Endodermal cell (in vitro differentiated cells): ENCODE results near the gene GCNT2. TPM values are rescaled to one million over a fixed set of nuclear protein-coding genes. Genes with fewer than 3 reads are reported as not detected.

ENCODE experiments used
- DNase-seq: peaks from one replicate; pipeline ENCODE4 v3.0.0-alpha.2; 2017
- H3K27ac ChIP-seq: 2 replicates; pipeline ENCODE4 v1.5.1; 2013; ENCODE audit warnings: mild to moderate bottlenecking, low read depth, low read length, moderate library complexity
- H3K27me3 ChIP-seq: 2 replicates; pipeline ENCODE4 v1.6.1; 2013; ENCODE audit warnings: mild to moderate bottlenecking, low read length, moderate library complexity; ENCODE audit not compliant: insufficient read depth, control insufficient read depth, poor library complexity, severe bottlenecking
- H3K36me3 ChIP-seq: 2 replicates; pipeline ENCODE4 v1.7.0; 2013; ENCODE audit warnings: mild to moderate bottlenecking, low read length, moderate library complexity; ENCODE audit not compliant: control insufficient read depth, insufficient read depth
- H3K4me1 ChIP-seq: one replicate; pipeline ENCODE4 v1.7.0; 2013; ENCODE audit warnings: low read length; ENCODE audit not compliant: control insufficient read depth, insufficient read depth
- H3K4me3 ChIP-seq: 2 replicates; pipeline ENCODE4 v1.5.1; 2013; ENCODE audit warnings: mild to moderate bottlenecking, low read length, moderate library complexity
- H3K9ac ChIP-seq: 2 replicates; pipeline ENCODE4 v1.6.1; 2013; ENCODE audit warnings: mild to moderate bottlenecking, low read length, moderate library complexity; ENCODE audit not compliant: poor library complexity, severe bottlenecking; ENCODE audit errors: extremely low read depth
- H3K9me3 ChIP-seq: 2 replicates; pipeline ENCODE4 v1.6.1; 2013; ENCODE audit warnings: mild to moderate bottlenecking, low read length, moderate library complexity; ENCODE audit not compliant: control insufficient read depth
- H3K27ac Mint-ChIP-seq: 2 replicates; pipeline ENCODE4 v1.8.0; 2020; ENCODE audit warnings: mixed read lengths
- H3K27me3 Mint-ChIP-seq: 2 replicates; pipeline ENCODE4 v1.8.0; 2021; ENCODE audit warnings: mild to moderate bottlenecking, mixed read lengths; ENCODE audit not compliant: insufficient read depth
- H3K36me3 Mint-ChIP-seq: 2 replicates; pipeline ENCODE4 v1.8.0; 2020; ENCODE audit warnings: low read depth, mixed read lengths
- H3K4me1 Mint-ChIP-seq: 2 replicates; pipeline ENCODE4 v1.8.0; 2020; ENCODE audit warnings: mixed read lengths
- H3K4me3 Mint-ChIP-seq: 2 replicates; pipeline ENCODE4 v1.8.0; 2020; ENCODE audit warnings: mild to moderate bottlenecking, moderate library complexity, mixed read lengths
- H3K9me3 Mint-ChIP-seq: 2 replicates; pipeline ENCODE4 v1.8.0; 2020; ENCODE audit warnings: mild to moderate bottlenecking, mixed read lengths
- WGBS, 2 experiments: methylation state at CpG; one replicate each; pipeline versions ENCODE4 v1.1.5 to v1.1.7; 2013; ENCODE audit warnings: missing lambda C conversion rate in 2 of 2, mixed read lengths in 1 of 2; ENCODE audit not compliant: insufficient coverage in 1 of 2, insufficient read length in 1 of 2; 5-methylcytosine and 5-hydroxymethylcytosine counted together
- total RNA-seq, 2 donors: library from RNA; stranded (reverse); fragmentation: NEBNext Ultra II Directional in 1 of 2; extraction: Animal tissue kit (Norgen Biotek cat#: 25700) in 1 of 2; gene quantifications; 2 replicates in 1 of 2; 3 replicates in 1 of 2; pipeline ENCODE4 v1.2.1, GENCODE V29; 2021
- TF ChIP-seq, protein P1 (sequence below): fragments of 200-600 bp; sonication (generic); conservative IDR thresholded peaks from 2 replicates; pipeline ENCODE4 v1.5.0; 2021; ENCODE audit warnings: antibody characterized with exemption, mild to moderate bottlenecking

Gene GCNT2
- total RNA-seq, 2 donors from 2014 or later = 23.3 to 24.9 TPM

DNA sequence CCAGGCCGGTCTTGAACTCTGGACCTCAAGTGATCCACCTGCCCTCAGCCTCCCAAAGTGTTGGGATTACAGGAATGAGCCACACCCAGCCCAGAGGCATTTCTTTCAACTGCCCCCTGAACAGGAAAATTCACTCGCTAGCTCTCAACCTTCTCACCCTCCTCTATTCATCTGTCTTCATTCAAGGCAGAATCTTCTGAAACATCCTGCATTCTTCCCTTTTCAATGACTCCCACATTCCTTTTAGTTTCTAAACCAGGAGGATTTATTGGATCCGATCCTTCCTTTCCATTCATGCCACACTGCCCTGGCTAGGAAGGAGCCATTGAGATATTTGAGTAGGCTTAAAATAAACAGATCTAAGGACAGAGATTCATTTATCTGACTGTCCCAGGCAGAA lies 120.4 kb downstream of the GCNT2 start:
- H3K36me3 Mint-ChIP-seq = no peaks in the 10 kb centered on the region
- WGBS, 2 experiments = 89 to 90% methylated on average over 2 to 3 of the region's 3 CpGs
- no peak overlapping the region for H3K27ac ChIP-seq
- no peak overlapping the region for H3K4me3 Mint-ChIP-seq
- H3K27me3 Mint-ChIP-seq = peaks cover 2% of the 10 kb centered on the region
- no peaks in the 10 kb centered on the region for H3K36me3 ChIP-seq
- TF ChIP-seq, protein P1, sequence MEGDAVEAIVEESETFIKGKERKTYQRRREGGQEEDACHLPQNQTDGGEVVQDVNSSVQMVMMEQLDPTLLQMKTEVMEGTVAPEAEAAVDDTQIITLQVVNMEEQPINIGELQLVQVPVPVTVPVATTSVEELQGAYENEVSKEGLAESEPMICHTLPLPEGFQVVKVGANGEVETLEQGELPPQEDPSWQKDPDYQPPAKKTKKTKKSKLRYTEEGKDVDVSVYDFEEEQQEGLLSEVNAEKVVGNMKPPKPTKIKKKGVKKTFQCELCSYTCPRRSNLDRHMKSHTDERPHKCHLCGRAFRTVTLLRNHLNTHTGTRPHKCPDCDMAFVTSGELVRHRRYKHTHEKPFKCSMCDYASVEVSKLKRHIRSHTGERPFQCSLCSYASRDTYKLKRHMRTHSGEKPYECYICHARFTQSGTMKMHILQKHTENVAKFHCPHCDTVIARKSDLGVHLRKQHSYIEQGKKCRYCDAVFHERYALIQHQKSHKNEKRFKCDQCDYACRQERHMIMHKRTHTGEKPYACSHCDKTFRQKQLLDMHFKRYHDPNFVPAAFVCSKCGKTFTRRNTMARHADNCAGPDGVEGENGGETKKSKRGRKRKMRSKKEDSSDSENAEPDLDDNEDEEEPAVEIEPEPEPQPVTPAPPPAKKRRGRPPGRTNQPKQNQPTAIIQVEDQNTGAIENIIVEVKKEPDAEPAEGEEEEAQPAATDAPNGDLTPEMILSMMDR = no peak
- DNase-seq = no peak
- H3K9me3 Mint-ChIP-seq = peaks cover 7% of the 10 kb centered on the region
- no peak overlapping the region for H3K4me3 ChIP-seq
- no peaks in the 10 kb centered on the region for H3K4me1 ChIP-seq
- H3K27me3 ChIP-seq = no peaks in the 10 kb centered on the region
- H3K9ac ChIP-seq = no peak overlapping the region
- H3K4me1 Mint-ChIP-seq = no peaks in the 10 kb centered on the region
- no peak overlapping the region for H3K27ac Mint-ChIP-seq
- no peaks in the 10 kb centered on the region for H3K9me3 ChIP-seq

DNA sequence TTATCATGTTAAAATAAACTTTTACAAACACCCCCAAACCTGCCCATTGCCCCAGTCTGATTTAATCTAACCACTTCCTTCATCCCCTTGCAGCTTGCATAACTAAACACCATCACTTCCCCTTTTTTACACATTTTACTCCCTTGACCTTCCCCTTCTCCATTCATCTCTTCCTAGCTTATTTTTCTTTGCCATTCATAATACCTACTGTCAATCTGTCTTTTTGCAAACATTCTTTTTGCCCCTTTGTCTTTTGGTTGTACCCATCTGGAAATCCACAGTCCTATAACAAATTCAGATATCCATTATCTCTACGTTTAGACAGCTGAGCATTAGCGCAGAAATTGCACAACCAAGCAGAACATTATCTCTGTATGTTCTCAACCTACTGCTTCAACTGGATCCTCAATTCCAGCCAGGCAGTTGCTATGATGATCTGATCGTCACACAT lies 122.1 kb downstream of the GCNT2 start:
- no peak overlapping the region for H3K9ac ChIP-seq
- H3K9me3 Mint-ChIP-seq = peaks cover 5% of the 10 kb centered on the region
- peaks cover 2% of the 10 kb centered on the region for H3K27me3 Mint-ChIP-seq
- no peaks in the 10 kb centered on the region for H3K4me1 Mint-ChIP-seq
- H3K4me1 ChIP-seq = no peaks in the 10 kb centered on the region
- no peak overlapping the region for H3K4me3 ChIP-seq
- no peaks in the 10 kb centered on the region for H3K36me3 Mint-ChIP-seq
- no peak overlapping the region for H3K27ac Mint-ChIP-seq
- DNase-seq = no peak
- no peaks in the 10 kb centered on the region for H3K27me3 ChIP-seq
- H3K36me3 ChIP-seq = no peaks in the 10 kb centered on the region
- no peak overlapping the region for H3K27ac ChIP-seq
- 94 to 95% methylated on average over 3 of the region's 3 CpGs for WGBS, 2 experiments
- no peaks in the 10 kb centered on the region for H3K9me3 ChIP-seq
- TF ChIP-seq, protein P1 = no peak
- H3K4me3 Mint-ChIP-seq = no peak overlapping the region

DNA sequence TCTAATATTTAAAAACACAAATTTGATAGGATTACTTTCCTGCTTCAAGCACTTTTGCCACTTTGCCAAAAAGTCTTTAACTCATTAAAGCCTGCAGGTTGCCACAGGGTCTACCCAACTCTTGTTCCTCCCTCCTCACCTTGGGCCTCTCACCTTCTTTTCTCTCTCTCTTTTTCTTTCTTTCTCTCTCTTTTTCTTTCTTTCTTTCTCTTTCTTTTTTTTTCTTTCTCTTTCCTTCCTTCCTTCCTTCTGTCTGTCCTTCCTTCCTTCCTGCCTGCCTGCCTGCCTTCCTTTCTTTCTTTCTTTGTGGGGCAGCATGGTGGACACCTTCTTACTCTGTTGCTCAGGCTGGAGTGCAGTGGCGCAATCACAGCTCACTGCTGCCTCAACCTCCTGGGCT lies 123.1 kb downstream of the GCNT2 start:
- no peaks in the 10 kb centered on the region for H3K36me3 ChIP-seq
- H3K27ac ChIP-seq = no peak overlapping the region
- H3K4me1 ChIP-seq = no peaks in the 10 kb centered on the region
- H3K27me3 ChIP-seq = no peaks in the 10 kb centered on the region
- Mint-ChIP-seq H3K27ac (no peak overlapping the region), H3K4me3 (no peak overlapping the region), H3K27me3 (peaks cover 2% of the 10 kb centered on the region), H3K4me1 (no peaks in the 10 kb centered on the region), H3K9me3 (no peaks in the 10 kb centered on the region), H3K36me3 (no peaks in the 10 kb centered on the region)
- H3K9ac ChIP-seq = no peak overlapping the region
- TF ChIP-seq, protein P1 = no peak
- DNase-seq = no peak
- H3K9me3 ChIP-seq = no peaks in the 10 kb centered on the region
- H3K4me3 ChIP-seq = no peak overlapping the region
- WGBS, 2 experiments = 98 to 100% methylated on average over 1 of the region's 1 CpG
